GM12872 (cell line): ENCODE data around the gene LCP1.

Experiments
- TF ChIP-seq, protein P1 (sequence below): IDR thresholded peaks from 3 replicates; pipeline ENCODE4 v1.5.1; 2011; ENCODE audit warnings: low read depth, mild to moderate bottlenecking, low read length, moderate library complexity; ENCODE audit not compliant: insufficient read depth

LCP1 gene

DNA sequence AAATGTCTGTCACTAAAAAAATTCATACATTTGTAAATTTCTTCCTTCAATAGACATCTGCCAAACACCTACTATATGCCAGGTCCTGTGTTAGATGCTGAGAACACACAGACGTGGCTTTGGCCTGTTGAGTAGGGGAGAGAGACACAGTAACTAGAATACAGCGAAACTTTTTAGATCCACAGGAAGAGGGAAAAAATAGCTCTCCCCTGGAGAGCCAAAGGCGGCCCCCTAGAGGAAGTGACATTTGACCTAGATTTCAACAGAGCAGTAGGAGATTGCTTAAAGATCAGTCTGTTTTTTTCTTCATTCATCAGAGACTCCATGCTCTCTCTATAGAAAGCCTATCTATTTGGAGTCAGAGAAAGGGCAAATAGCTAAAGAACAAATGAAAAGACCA, 11.3 kb downstream of the LCP1 start:
- TF ChIP-seq, protein P1, sequence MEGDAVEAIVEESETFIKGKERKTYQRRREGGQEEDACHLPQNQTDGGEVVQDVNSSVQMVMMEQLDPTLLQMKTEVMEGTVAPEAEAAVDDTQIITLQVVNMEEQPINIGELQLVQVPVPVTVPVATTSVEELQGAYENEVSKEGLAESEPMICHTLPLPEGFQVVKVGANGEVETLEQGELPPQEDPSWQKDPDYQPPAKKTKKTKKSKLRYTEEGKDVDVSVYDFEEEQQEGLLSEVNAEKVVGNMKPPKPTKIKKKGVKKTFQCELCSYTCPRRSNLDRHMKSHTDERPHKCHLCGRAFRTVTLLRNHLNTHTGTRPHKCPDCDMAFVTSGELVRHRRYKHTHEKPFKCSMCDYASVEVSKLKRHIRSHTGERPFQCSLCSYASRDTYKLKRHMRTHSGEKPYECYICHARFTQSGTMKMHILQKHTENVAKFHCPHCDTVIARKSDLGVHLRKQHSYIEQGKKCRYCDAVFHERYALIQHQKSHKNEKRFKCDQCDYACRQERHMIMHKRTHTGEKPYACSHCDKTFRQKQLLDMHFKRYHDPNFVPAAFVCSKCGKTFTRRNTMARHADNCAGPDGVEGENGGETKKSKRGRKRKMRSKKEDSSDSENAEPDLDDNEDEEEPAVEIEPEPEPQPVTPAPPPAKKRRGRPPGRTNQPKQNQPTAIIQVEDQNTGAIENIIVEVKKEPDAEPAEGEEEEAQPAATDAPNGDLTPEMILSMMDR: 0 out of 3 replicates have a peak, but pooled peaks have one; percentile 15

DNA sequence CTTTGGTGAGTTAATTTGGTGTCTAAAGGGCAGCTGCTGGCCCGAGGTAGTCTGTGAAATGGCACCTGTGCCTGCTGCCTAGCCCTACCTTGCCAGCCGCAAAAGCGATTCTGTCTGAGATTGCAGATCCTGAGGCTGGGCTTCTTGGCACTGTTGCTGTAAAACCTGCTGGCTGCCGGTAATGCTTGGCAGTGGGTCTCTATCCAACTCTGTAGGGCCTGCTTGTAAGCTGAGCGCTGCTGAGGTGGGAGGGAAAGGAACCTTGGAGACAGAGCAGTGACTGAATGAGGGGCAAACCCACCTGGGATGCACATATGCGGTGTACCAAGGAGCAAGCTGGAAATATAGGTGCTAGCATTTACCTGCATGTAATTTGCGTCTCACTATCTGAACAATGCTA, 11.7 kb downstream of the LCP1 start:
- TF ChIP-seq, protein P1: no peak

DNA sequence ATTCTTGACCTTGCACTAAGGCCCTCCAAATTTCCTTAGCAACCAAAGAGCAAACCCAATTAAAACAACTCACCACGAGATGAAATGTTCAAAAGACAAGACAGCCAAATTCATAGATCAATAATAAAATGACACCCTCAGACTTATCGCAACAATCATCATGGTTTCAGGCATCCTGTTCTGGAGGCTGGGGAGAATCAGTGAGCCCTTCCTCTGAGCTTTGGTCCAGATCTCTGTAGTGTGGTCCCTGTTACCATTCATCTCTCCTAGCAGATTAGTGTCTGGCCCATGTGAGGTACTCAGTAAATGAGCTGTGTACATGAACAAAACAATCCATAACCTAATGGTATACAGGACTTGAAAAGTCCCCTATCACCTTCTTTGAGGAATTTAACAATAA, 12.2 kb downstream of the LCP1 start:
- TF ChIP-seq, protein P1: no peak

DNA sequence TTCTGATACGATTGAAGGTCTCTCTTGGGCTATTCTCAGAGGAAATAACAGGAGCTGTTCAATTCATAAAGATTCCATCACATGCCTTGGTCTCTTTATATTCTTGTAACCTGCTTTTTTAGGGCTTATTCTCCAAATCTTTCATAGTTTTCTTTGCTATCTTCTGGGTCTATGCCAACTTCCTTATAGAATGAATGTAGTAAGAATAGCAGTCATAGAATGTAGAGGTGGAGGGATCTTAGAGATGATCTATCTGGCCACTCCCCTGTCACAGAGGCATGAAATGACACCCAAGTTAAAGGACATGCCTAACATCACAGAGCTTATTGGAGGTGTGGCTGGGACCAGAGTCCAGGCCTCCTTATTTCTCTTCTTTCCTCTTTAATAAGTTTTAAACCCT, 13.2 kb downstream of the LCP1 start:
- TF ChIP-seq, protein P1: no peak

DNA sequence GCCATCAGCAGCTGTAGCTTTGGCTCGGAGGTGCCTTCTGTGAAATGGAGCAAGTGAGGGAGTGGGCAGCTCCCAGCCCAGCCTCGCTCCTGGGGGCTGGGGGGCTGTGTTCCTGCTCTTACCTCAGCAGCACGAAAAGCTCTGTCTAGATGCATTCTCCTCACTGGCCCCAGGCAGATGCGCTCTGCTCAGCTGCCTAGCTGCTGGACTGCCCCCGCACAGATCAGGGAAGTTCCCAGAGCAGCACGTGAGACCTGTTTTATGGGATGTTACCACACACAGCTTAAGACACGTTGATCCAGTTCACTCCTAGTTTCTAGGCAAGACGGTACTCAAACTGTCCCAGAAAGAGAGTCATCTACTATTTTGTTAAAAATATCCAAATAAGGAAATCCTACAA, 13.6 kb downstream of the LCP1 start:
- TF ChIP-seq, protein P1: no peak

DNA sequence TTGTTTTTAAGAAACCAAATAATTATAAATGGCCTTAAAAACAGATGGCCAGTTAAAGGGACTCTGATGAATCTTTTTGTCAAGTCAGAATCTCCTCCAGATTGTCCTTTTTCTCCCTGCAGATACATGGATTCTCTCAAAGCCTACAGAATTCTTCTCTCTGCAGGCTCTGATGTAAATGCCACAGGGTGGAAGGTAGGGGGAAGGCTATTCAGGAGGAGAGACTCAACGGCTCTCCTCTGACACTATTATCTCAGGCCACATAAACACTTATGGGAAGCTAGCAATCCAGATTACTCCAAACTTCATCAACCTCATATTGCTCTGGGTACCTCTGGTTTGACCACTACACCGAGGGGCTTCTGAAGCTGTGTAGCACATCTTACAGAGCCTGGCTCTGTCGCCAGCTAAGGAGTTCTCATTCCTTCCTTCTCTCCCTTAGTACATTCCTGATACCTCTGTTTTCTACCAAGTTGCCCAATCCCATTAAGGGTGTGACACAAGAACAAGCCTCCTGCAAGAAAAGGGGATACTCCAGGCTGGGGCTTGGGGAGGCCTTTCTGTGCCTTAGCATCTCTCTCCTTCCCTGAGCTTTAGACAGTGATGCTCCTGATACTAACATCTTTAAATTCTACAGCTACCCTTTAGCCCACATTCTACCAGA, 14.9 kb downstream of the LCP1 start:
- TF ChIP-seq, protein P1: no peak

DNA sequence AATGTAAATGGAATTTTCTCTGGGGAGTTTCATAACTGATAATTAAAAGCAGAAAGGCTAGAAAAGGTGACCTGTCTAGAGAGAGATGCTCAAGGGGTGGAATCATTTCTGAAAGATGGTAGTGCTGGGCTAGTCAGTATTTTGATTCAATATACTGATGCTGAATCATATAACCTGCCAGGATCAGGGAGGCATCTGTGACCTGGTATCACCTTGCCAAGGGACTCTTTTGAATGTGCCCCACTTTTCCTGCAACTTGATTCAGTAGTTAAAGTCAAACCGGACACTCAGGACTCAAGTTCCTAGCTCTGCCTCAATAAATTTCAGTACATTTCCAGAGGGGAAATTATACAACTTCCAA, 15.8 kb downstream of the LCP1 start:
- TF ChIP-seq, protein P1: no peak
